ENCODE measurements around the gene HAS3.
A peak's percentile ranks its signal among the peaks of the same experiment; 100 is the strongest.
"Not testable (repeated sequence)": the region's sequence is repeated elsewhere in the genome, so short reads cannot be mapped to it uniquely, and the experiment has no call there.

HAS3 gene, protein sequence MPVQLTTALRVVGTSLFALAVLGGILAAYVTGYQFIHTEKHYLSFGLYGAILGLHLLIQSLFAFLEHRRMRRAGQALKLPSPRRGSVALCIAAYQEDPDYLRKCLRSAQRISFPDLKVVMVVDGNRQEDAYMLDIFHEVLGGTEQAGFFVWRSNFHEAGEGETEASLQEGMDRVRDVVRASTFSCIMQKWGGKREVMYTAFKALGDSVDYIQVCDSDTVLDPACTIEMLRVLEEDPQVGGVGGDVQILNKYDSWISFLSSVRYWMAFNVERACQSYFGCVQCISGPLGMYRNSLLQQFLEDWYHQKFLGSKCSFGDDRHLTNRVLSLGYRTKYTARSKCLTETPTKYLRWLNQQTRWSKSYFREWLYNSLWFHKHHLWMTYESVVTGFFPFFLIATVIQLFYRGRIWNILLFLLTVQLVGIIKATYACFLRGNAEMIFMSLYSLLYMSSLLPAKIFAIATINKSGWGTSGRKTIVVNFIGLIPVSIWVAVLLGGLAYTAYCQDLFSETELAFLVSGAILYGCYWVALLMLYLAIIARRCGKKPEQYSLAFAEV

DNA sequence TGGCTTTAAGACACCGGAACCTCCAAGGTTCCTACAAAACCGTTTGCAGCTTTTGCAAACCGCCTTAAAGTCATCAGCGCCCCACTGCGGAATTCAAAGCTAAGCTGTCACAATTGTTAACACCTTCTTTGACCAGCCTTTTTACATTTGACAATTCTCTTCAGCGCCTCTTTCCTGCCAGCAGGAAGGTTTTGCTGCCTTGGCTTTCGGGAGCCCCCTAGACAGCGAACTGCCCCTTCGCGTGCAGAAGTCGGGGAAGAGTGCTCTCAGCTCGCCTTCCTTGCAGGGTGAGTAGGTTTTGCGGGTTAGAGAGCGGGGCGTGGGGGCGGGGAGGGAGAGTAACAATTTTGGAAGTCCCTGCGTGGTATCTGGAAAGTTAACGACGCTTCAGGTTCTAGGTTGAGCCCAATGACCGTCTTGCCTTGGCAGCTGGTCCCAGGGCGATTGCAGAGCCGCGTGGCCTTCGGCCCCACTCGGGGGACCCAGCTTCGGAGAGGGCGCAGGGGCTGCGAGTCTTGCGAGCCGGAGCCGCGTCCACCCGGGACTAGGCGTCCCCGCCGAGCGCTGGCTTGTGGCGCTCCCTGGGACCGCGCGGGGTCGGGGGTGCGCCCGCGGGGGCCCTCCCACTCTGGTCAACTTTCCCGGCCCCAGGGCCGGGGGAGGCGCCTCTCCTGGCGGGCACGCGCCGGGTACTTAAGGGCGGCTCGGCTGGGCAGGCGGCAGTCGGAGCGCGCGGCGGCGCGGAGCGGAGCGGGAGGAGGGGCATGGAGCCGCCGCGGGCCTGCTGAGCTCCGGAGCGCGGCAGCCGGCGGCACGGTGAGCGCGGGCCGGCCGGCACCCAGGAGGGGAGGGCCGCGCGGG is at the start of gene HAS3:
TSS of gene HAS3 (plus strand) at position 153 of the 861 bp plus-strand sequence. CDS start 3,743 bp downstream, outside the sequence.
- peak; percentile 76 to 91 for DNase-seq

DNA sequence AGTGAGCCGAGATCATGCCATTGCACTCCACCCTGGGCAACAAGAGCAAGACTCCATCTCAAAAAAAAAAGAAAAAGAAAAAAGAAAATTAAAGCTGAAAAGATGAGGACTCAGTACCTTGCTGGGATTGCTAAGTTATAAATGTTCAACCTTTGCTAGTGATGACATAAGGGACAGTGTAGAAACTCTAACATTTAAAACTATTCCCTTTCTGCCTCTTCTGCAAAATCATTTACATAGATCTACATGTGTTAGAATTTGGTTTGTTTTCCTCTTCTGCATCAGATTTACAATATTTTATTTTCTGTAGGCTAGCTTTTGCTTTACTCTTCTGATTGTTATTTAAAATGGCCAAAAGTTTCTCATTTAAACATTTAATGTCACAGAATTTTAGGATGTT is 49.5 kb upstream of the HAS3 start:
- no peak for DNase-seq

DNA sequence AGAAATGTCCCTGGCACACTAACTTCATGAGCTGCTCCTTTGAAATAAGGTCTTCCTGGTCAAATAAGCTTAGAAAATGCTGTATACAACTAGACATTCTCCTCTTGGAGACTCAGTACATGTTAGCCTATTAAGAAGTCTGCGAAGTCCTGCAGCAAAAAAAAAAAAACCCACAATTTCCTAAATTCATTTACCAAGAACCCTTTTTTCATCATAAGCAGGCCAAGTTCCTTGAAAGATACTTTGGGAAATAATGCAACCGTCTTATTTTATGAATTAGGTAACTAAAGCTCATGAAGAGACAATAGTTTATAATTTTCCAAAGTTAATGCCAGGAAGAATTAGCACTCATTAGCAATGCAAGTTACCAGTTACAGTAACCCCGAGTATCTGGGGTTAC is 49.0 kb upstream of the HAS3 start:
- no peak for DNase-seq

DNA sequence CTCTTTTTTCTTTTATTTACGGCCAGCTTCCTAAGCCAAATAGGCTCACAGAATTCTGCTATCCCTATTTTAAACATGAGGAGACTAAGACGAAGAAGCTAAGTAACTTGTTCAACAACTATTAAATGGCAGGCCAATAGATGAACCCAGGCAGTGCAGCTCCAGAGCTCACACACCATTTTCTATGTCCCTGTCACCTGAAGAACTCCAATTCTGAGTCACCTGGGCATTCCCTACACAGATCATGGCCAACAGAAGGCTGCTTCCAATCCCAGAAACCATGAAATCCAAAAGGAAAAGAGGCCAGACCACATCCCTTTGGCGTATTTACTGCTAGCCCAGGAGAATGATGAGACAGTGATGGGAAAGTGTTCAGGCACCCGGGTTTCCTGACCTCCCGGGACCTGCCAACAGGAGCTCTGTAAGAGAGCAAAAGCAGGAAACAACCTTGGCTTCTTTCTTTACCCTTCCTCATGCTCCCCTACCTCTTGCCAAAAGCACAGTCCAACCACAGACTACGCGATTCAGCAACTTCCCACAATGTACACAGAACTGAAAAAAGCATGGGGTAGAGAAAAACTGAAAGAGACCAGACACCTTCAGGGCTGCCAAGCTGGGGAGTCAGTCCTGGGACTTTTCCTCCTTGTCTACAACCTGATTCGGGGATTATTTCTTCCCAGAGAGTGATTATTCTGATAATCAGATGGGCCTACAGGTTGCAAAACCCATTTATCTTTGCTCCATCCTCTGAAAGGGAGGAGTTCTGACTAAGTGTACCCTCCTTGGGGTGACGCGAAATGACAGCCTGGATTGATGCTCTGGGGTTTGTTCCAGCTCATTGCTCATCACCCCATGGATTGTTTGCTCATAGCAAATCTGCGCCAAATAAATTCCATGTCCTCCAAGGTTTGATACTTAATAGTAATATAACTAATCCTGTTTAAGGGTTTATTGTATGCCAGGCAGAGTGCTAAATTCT is 47.8 kb upstream of the HAS3 start:
- DNase-seq: peak; percentile 62

DNA sequence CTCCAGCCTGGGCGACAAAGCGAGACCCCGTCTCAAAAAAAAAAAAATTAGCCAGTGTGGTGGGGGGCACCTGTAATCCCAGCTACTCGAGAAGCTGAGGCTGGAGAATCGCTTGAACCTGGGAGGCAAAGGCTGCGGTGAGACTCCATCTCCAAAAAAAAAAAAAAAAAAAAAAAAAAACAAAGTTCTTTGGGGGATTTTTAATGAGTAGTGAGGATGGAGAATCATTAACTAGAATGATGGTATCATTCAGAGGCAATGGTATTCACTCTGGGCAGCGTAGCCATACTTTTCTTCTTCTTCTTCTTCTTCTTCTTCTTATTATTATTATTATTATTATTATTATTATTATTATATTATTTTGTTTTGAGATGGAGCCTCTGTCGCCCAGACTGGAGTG is 42.0 kb upstream of the HAS3 start:
- DNase-seq: not testable (repeated sequence)

DNA sequence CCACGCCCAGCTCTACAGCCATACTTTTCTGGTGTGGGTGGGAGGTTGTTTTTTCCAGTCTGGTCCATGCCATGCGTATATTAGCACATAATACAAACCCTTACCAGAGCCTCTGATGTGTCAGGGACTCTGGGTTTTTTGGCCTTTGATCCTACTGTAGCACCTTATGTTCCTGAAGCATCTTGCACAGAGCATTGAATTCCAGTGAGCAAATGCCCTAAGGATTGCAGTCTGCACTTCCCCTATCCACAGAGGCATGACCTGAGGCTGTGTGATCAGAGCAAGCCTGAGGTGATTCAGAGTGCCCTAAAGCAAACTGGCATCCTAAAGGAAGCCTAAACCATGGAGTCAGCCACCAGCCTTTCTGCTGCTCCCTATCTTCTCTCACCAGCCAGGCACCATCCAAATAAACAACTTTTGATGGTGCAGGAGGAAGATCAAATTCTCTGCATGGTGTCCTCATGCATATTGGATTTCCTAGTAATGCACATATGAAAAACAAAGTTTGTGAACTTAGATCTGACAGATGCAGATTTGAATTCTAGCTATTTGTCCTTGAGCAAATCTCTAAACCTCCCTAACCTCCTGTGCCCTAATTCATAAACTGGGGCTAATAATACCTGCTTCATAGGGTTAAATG is 41.2 kb upstream of the HAS3 start:
- no peak for DNase-seq

DNA sequence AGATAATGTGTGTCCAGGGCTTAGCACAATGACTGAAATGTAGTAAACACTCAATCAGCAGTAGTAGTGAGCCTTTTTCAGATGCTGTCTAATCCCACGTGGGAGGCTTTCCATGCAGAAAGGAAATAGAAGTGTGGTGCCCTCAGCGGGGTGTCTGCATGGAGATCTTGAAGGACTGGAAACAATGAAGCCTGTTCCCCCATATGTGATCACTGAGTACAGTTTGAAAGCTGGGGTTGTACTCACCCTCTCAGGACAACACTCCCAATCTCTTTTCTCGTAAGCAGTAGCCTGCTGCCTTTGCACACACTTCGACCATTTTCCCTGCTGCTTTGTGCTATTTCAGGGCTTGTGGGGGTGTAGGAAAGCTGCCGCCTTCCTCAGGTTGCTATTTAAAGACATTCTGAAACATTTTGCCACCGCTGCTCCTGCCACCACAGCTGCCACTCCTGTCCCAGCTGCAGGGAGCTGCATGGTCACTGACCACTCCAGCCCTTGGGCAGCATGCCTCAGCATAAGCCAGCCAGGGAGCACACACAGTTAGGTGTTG is 40.6 kb upstream of the HAS3 start:
- no peak for DNase-seq

DNA sequence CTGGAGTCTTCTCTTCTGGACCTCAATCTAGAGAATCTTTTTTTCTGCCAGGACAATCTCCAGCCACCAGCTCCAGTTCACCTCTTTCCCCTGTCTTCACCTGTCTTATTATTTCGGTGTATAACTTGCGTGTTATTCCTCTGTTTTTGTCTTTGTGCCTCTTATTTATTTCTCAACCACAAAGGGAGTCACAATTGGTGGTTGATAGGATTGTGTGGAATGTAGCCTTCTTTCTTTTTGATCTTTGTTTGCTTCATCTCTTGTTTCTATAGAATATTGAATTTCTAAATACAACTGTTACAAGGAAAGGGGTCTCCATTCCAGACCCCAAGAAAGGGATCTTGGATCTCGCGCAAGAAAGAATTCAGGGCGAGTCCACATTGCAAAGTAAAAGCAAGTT is 35.9 kb upstream of the HAS3 start:
- no peak for DNase-seq

DNA sequence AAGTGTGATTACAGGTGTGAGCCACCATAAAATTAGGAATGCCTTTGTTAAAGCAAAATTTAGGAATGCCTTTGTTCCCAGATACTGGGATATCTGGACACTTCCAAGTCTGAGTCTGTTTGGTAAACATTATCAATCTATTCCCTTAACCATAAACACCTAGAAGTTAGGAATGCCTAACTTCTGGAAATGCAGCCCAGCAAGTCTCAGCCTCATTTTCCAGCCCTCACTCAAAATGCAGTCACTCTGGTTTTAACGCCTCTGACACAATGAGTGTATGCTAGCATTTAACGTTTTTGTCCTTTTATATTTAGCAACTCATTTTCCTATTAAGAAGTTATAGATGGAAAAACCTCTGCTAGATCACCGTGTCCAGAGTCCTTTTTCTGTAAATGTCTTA is 34.4 kb upstream of the HAS3 start:
- DNase-seq: no peak

DNA sequence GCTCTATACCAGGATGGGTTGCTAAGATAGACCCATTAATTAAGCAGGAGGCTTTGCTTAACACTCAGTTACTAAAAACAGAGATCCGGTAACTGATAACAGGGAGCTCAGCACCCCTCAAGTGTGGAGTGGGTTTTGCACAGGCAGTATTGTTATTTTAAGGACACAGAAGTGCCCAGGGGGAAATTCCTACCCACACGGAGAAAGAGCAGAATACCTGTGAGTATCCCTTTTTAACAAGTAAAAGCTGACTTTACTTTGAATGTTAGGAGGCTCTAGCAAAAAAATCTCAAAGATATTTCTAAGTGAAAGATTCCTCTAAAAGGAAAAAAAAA is 32.8 kb upstream of the HAS3 start:
- DNase-seq: no peak

DNA sequence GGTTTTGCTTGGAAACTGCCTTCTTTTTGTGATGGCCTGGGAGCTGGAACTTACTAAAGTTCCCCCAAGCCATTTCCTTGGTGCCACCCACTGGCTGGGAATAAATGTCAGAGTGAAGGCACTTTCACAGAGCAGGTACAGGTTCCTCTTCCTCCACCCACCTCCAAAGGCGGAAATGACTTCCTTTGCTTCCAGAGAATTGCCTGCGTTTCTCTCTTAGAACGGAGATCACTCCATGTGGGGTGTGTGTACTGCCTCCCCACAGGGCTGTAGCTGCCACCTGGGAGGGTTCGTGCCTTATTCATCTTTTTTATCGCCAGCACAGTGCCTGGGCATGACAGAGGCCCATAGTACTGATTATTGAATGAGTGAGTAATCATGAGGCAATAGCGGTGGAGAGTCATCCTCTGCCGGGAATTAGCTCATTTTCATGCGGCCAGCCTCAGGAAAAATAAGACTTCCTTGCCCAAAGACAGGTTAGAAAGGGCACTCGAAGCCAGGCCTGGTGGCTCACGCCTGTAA is 32.2 kb upstream of the HAS3 start:
- DNase-seq: no peak

DNA sequence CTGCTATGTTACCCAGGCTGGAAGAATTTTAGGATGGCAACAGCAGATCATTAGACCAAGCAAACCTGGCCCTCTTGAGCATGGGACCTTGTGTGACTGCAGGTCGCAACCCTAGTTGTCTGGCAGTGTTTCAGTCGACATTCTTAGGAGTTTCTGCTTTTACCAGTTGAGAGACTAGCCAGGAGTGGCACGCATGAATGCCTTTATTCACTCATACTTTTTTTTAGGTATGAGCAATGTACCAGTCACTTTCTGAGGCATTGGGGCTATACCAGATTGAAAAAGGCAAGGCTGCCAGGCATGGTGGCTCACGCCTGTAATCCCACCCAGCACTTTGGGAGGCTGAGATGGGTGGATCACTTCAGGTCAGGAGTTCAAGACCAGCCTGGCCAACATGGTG is 28.2 kb upstream of the HAS3 start:
- no peak for DNase-seq

DNA sequence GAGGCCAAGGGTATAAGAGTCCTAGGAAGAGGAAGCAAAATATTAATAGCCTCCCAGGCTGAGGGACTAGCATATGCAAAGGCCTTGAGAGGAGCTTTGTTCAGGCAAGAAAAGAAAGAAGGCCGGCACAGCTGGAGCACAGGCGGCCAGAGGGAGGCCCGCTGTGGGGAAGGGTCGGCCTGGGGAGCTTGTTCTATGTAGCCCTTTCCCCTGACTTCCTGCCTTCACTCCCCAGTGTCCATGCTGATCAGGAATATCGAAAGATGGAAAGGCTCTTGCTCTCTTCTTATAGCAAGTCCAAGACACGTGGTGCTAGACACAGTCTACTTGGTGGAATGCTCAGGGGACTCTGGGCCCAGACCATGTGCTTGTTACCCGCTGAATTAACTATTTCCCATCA is 27.4 kb upstream of the HAS3 start:
- DNase-seq: no peak

DNA sequence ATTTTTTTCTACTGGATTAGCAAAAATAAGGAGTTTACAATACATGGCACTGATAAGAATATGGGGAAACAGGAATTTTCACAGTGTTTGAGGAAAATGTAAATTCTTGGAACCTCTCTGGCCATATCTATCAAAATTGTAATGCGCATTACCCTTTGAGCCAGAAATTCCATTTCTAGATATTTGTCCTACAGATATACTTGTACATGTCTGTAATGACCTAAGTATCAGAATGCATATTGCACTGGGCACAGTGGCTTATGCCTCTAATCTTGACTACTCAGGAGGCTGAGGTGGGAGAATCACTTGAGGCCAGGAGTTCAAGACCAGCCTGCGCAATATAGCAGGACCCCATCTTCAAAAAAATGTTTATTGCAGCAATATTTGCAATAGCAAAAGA is 25.8 kb upstream of the HAS3 start:
- DNase-seq: no peak

DNA sequence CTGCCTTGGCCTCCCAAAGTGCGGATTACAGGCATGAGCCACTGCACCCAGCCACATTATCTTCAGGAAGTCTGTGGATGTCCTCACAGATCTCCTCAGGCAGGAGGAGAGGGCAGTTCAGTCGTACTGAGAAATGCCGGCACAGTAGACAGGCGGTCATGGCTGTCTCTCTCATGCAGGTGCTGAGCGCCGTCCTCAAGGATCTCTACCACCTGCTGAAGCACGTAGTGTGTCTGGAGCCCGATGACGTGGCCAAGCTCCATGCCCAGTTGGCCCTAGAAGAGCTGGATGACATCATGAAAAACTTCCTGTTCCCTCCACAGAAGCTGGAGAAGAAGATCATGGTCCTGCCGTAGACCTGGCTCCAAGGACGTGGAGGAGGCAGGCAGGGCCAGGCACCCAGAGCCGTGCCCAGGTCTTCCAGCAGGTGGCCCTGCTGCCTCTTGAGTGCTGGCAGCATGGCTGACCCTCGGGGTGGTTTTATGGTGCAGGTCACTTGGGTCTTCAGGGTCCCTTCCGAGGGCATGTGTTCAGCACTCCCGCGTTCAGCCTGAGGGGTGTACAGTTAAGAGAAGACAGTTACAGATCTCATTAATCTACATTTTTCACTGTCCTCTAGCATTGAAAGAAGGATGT is 22.0 kb upstream of the HAS3 start:
- DNase-seq: no peak

DNA sequence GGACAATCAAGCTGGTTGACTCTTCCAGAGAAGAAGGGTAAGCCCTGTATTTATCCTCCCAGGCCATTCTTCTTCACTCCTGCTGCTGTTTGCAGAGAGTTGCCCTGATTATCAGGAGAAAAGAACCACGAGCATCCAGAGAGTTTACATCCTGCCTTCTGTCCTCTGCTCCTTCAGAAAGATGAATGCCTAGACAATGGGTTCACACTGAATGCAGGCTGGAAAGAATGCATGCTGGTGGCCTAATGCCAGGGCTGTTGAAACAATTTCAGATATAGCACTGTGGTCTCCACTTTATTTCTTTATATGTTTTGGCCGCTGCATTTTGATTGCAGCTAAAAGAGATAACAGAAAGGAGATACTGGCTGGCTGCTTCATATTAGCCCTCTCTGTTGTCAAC is 21.2 kb upstream of the HAS3 start:
- DNase-seq: no peak

DNA sequence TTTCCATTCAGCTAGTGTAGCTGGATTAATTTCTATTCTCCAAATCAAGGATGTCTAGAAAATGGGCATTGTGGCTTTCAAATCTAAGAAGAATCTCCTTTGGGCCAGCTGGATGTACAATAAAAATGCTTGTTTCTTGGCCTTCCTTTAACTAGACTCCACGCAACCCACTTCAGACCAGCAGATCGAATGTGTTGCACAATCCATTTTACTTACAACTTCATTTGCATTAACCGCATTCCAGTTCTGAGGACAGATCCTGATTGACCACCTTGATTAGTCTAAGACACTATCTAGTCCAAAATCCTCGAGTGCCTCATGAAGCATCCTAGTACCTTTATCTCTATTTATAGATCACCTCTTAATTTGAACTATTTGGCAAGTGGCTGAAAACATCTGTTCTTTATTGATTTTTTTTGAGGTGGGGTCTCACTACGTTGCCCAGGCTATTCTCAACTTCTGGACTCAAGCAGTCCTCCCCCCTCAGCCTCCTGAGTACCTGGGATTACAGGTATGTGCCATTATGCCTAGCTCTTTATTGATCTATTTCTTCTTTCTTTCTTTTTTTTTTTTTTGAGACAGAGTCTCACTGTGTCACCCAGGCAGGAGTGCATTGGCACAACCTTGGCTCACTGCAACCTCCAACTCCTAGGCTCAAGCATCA is 20.3 kb upstream of the HAS3 start:
- DNase-seq: no peak

DNA sequence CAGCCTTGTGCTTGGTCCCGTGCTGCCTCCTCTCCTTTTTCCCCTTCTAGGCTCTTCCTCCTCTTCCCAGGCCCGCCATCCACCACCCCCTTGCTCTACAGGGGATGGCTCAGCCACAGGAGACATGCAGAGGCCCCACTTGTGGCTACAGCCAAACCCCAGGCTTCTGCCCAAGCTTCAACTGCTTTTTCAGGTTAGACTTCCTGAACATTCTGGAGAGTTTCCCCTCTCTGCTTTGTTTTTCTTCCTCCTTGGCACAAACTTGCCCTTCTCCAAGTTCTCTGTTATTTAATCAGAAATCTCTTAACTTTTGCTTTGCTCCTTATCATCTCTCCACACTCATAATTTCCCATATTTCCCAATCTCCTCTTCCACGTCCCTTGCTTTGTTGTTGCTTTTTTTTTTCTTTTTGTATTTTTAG is 18.3 kb upstream of the HAS3 start:
- no peak for DNase-seq

DNA sequence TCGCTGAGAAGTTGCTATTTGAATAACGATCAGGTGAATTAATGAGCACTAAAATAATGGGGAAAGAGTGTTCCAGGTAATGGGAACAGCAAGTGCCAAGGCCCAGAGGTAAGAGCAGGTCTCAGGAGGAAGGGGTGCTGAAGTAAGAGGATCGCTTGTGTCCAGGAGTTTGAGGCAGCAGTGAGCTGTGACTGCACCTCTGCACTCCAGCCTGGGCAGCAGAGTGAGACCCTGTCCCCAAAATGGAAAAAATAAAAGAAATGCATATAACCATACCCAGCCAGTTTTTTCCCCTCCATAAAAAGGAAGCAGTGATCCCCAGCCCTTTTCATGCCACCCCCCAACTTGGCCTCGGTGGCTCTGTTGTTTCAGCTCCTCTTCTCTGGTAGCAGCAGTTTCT is 16.8 kb upstream of the HAS3 start:
- DNase-seq: no peak

DNA sequence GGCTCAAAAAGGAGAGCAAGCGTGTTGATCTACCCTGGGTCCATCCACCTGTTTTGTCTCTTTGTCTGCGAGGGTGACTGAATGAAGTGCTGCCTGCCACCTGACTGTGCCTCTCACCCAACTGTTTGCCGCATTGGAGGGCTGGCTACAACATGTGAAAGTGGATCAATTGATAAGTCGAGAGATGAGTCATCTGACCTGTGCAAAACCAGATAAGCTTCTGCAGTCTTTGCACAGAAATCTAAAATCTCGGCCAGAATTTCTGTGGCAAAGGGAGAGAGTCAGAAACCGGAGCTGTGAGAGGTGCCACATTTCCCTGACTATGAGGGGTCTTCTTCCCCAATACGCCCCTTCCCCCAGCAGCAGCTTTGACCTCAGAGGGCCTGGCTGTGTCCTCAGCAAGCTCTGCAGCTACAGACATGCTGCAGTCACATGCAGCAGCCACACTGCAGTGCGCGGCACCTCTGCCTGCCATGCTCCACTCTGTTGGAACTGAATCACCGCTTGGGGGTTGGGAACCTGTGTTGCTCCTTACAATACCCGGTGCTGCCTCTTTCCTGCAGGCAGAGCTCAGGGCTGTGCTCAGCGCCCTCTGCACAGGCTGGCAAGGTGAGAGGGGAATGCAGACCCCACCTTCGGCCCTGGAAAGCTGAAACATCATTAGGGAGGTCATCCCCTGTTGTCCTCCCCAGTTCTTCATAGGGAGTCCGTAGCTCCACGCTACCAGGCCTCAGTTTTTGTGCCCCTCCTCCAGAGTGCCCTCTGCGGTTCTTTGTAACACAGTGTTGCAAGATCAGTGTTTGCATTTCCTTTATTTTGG is 16.2 kb upstream of the HAS3 start:
- DNase-seq: no peak

Data from NCI-H524 (cell line).